H9 (cell line): ENCODE measurements around the gene CDK2. TPM values are rescaled to one million over a fixed set of nuclear protein-coding genes. Genes with fewer than 3 reads are reported as not detected.
A peak's percentile ranks its signal among the peaks of the same experiment; 100 is the strongest.

Source experiments
- DNase-seq: peaks from one replicate; pipeline ENCODE4 v3.0.0-alpha.2; 2017
- H2AFZ ChIP-seq: one replicate; pipeline ENCODE4 v1.6.1; 2013; ENCODE audit warnings: mild to moderate bottlenecking, low read length, control low read depth, moderate library complexity
- H2AK5ac ChIP-seq: 2 replicates; pipeline ENCODE4 v1.6.1; 2013; ENCODE audit warnings: low read length, control low read depth, mixed read lengths; ENCODE audit not compliant: insufficient read length
- H2BK120ac ChIP-seq: one replicate; pipeline ENCODE4 v1.6.1; 2013; ENCODE audit warnings: low read depth, mild to moderate bottlenecking, low read length, control low read depth, inconsistent platforms; ENCODE audit not compliant: poor library complexity, severe bottlenecking
- H2BK12ac ChIP-seq: 2 replicates; pipeline ENCODE4 v1.6.1; 2013; ENCODE audit warnings: low read length, control low read depth, mixed read lengths, low read depth; ENCODE audit not compliant: insufficient read length
- H2BK15ac ChIP-seq: 2 replicates; pipeline ENCODE4 v1.6.1; 2013; ENCODE audit warnings: low read depth, low read length, control low read depth
- H2BK20ac ChIP-seq: one replicate; pipeline ENCODE4 v1.6.1; 2013; ENCODE audit warnings: low read depth, mild to moderate bottlenecking, low read length, control low read depth, inconsistent platforms; ENCODE audit not compliant: poor library complexity, severe bottlenecking
- H2BK5ac ChIP-seq: 2 replicates; pipeline ENCODE4 v1.6.1; 2013; ENCODE audit warnings: low read length, control low read depth, mixed read lengths; ENCODE audit not compliant: insufficient read length
- H3K14ac ChIP-seq: 2 replicates; pipeline ENCODE4 v1.6.1; 2013; ENCODE audit warnings: low read length, control low read depth; ENCODE audit not compliant: insufficient read depth
- H3K18ac ChIP-seq: 2 replicates; pipeline ENCODE4 v1.6.1; 2013; ENCODE audit warnings: low read depth, mild to moderate bottlenecking, mixed read lengths, low read length, control low read depth; ENCODE audit not compliant: insufficient read length
- H3K23ac ChIP-seq: 2 replicates; pipeline ENCODE4 v1.6.1; 2013; ENCODE audit warnings: low read length, control low read depth, mixed read lengths, low read depth; ENCODE audit not compliant: insufficient read length
- H3K23me2 ChIP-seq: 2 replicates; pipeline ENCODE4 v1.6.1; 2013; ENCODE audit warnings: low read depth, mild to moderate bottlenecking, mixed read lengths, low read length, control low read depth; ENCODE audit not compliant: insufficient read length, poor library complexity, severe bottlenecking
- H3K27ac ChIP-seq: 2 replicates; pipeline ENCODE4 v1.5.1; 2013; ENCODE audit warnings: low read length, control low read depth, mixed read lengths, low read depth; ENCODE audit not compliant: insufficient read length
- H3K27me3 ChIP-seq: 2 replicates; pipeline ENCODE4 v1.6.1; 2013; ENCODE audit warnings: low read length, control low read depth, inconsistent platforms; ENCODE audit not compliant: insufficient read depth
- H3K4ac ChIP-seq: 2 replicates; pipeline ENCODE4 v1.6.1; 2013; ENCODE audit warnings: low read depth, mild to moderate bottlenecking, control low read depth, inconsistent platforms, low read length, moderate library complexity
- H3K4me1 ChIP-seq: 2 replicates; pipeline ENCODE4 v1.6.1; 2013; ENCODE audit warnings: low read length, control low read depth, inconsistent platforms; ENCODE audit not compliant: insufficient read depth
- H3K4me2 ChIP-seq: 2 replicates; pipeline ENCODE4 v1.6.1; 2013; ENCODE audit warnings: low read length, control low read depth, mixed read lengths; ENCODE audit not compliant: insufficient read length, insufficient read depth
- H3K56ac ChIP-seq: 2 replicates; pipeline ENCODE4 v1.6.1; 2013; ENCODE audit warnings: low read depth, mild to moderate bottlenecking, mixed read lengths, low read length, control low read depth; ENCODE audit not compliant: insufficient read length
- H3K79me1 ChIP-seq: 2 replicates; pipeline ENCODE4 v1.6.1; 2013; ENCODE audit warnings: low read depth, mild to moderate bottlenecking, moderate library complexity, low read length, control low read depth, inconsistent platforms; ENCODE audit not compliant: insufficient read depth, poor library complexity, severe bottlenecking
- H3K79me2 ChIP-seq: 2 replicates; pipeline ENCODE4 v1.6.1; 2013; ENCODE audit warnings: low read length, control low read depth, inconsistent platforms; ENCODE audit not compliant: insufficient read depth
- H3K9ac ChIP-seq: 2 replicates; pipeline ENCODE4 v1.6.1; 2013; ENCODE audit warnings: low read length, control low read depth, mixed read lengths; ENCODE audit not compliant: insufficient read length; ENCODE audit errors: extremely low read depth
- H3K9me3 ChIP-seq: one replicate; pipeline ENCODE4 v1.6.1; 2013; ENCODE audit warnings: low read depth, low read length, inconsistent platforms; ENCODE audit not compliant: control insufficient read depth
- H3T11ph ChIP-seq: one replicate; pipeline ENCODE4 v1.6.1; 2013; ENCODE audit warnings: mild to moderate bottlenecking, low read length, control low read depth, inconsistent platforms
- H4K20me1 ChIP-seq: one replicate; pipeline ENCODE4 v1.6.1; 2013; ENCODE audit not compliant: control insufficient read depth, insufficient read length, insufficient read depth
- H4K5ac ChIP-seq: 2 replicates; pipeline ENCODE4 v1.6.1; 2013; ENCODE audit warnings: low read depth, mild to moderate bottlenecking, mixed read lengths, low read length, control low read depth; ENCODE audit not compliant: insufficient read length
- H4K8ac ChIP-seq: replicated peaks from 2 replicates; pipeline ENCODE4 v1.6.1; 2013; ENCODE audit warnings: low read length, control low read depth, mixed read lengths, low read depth; ENCODE audit not compliant: insufficient read length
- H4K91ac ChIP-seq: 2 replicates; pipeline ENCODE4 v1.6.1; 2013; ENCODE audit warnings: low read depth, mild to moderate bottlenecking, moderate library complexity, mixed read lengths, low read length, control low read depth; ENCODE audit not compliant: insufficient read length
- H3K27ac Mint-ChIP-seq, 3 experiments: 2 replicates in 2 of 3; 3 replicates in 1 of 3; pipeline ENCODE4 v1.8.0; 2020 to 2021; ENCODE audit warnings: mixed read lengths in 3 of 3, mild to moderate bottlenecking in 1 of 3, moderate library complexity in 1 of 3
- H3K27me3 Mint-ChIP-seq: 2 replicates; pipeline ENCODE4 v1.8.0; 2021; ENCODE audit warnings: low read depth, mild to moderate bottlenecking, moderate library complexity, mixed read lengths
- H3K36me3 Mint-ChIP-seq, 3 experiments: 2 replicates in 2 of 3; 3 replicates in 1 of 3; pipeline ENCODE4 v1.8.0; 2020 to 2021; ENCODE audit warnings: low read depth in 3 of 3, mixed read lengths in 3 of 3; ENCODE audit not compliant: insufficient read depth in 1 of 3
- H3K4me1 Mint-ChIP-seq, 2 experiments: 2 replicates each; pipeline ENCODE4 v1.8.0; 2020; ENCODE audit warnings: mixed read lengths in 2 of 2
- H3K4me3 Mint-ChIP-seq, 2 experiments: 2 replicates in 1 of 2; 3 replicates in 1 of 2; pipeline ENCODE4 v1.8.0; 2020 to 2021; ENCODE audit warnings: mild to moderate bottlenecking in 2 of 2, mixed read lengths in 2 of 2, moderate library complexity in 1 of 2
- H3K9me3 Mint-ChIP-seq, 2 experiments: 2 replicates in 1 of 2; 3 replicates in 1 of 2; pipeline ENCODE4 v1.8.0; 2020; ENCODE audit warnings: mild to moderate bottlenecking in 2 of 2, mixed read lengths in 2 of 2, moderate library complexity in 1 of 2
- CTCF ChIP-seq: fragments of 200-600 bp; sonication (generic); conservative IDR thresholded peaks from 3 replicates; pipeline ENCODE4 v1.8.0; 2021; ENCODE audit warnings: antibody characterized with exemption, mild to moderate bottlenecking
- WGBS: extraction: QIAGEN DNeasy Blood & Tissue Kit; methylation state at CpG from one replicate; pipeline ENCODE4 v1.1.7; 2013; ENCODE audit warnings: missing lambda C conversion rate, low lambda C conversion rate, mixed read lengths; ENCODE audit not compliant: insufficient read length; ENCODE audit errors: extremely low coverage; 5-methylcytosine and 5-hydroxymethylcytosine counted together
- total RNA-seq: library from RNA; stranded (reverse); gene quantifications from 2 replicates; pipeline ENCODE4 v1.2.1, GENCODE V29; 2021

The CDK2 gene
- total RNA-seq, 1 experiment from 2014 or later = 60.8 TPM

GRCh38 chr12:55972456-55972855, 5.8 kb downstream of the CDK2 start:
- Histone ChIP-seq H3K56ac (no peak overlapping the region), H4K91ac (no peak overlapping the region), H3K9ac (no peak overlapping the region), H3K14ac (no peak overlapping the region), H3K23me2 (peaks cover 9% of the 10 kb centered on the region), H3T11ph (no peak overlapping the region), H2BK20ac (no peak overlapping the region), H2AFZ (no peak overlapping the region), H3K4me2 (peak overlapping the region; percentile 57), H2AK5ac (no peak overlapping the region), H3K27me3 (no peaks in the 10 kb centered on the region), H3K9me3 (no peaks in the 10 kb centered on the region), H2BK12ac (no peak overlapping the region), H3K27ac (no peak overlapping the region), H3K79me1 (peaks cover 3% of the 10 kb centered on the region), H3K4me1 (peaks cover 3% of the 10 kb centered on the region; the same call in 1 of the 2 replicates), H2BK120ac (no peak overlapping the region), H3K23ac (no peak overlapping the region), H3K4ac (no peak overlapping the region), H3K18ac (no peak overlapping the region), H2BK15ac (no peak overlapping the region), H3K79me2 (peaks cover 11% of the 10 kb centered on the region; the same call in 1 of the 2 replicates), H4K5ac (no peak overlapping the region), H4K20me1 (no peaks in the 10 kb centered on the region), H2BK5ac (no peak overlapping the region), H4K8ac (no peak overlapping the region)
- no peak for TF ChIP-seq CTCF
- H3K27me3 Mint-ChIP-seq = no peaks in the 10 kb centered on the region
- peaks cover 13 to 16% of the 10 kb centered on the region in 2 experiments for H3K4me1 Mint-ChIP-seq
- no CpG with 5 or more reads among the region's 1 CpG for WGBS
- peaks cover 15 to 50% (median 47%) of the 10 kb centered on the region in 3 experiments; a peak in 6 of 7 replicates for H3K36me3 Mint-ChIP-seq
- peak overlapping the region in 1 of 2 experiments; percentile 30; a peak in 2 of 5 replicates for H3K4me3 Mint-ChIP-seq
- no peak for DNase-seq
- H3K27ac Mint-ChIP-seq = peak overlapping the region; percentile 19 to 80 (median 53); a peak in 3 of 7 replicates
- no peaks in the 10 kb centered on the region for H3K9me3 Mint-ChIP-seq
